Left renal cortex interstitium (tissue), 4 donors: ENCODE results near the gene NLN. TPM values are rescaled to one million over a fixed set of nuclear protein-coding genes. Genes with fewer than 3 reads are reported as not detected.
"Not testable (repeated sequence)": the region's sequence is repeated elsewhere in the genome, so short reads cannot be mapped to it uniquely, and the experiment has no call there.

Experiments
- DNase-seq, 4 donors: peaks; one replicate each; pipeline ENCODE4 v3.0.0-alpha.2; 2013; ENCODE audit warnings: low read depth in 4 of 4, low spot score in 2 of 4, missing footprints in 1 of 4
- polyA plus RNA-seq, 4 donors: library from polyadenylated mRNA; unstranded; fragments of 120-200 nt; gene quantifications; one replicate each; pipeline ENCODE4 v1.2.1, GENCODE V29; 2013; ENCODE audit not compliant: insufficient read length in 4 of 4

The NLN gene
- polyA plus RNA-seq, 4 donors: 32.1 to 36.5 (median 36.1) TPM

DNA sequence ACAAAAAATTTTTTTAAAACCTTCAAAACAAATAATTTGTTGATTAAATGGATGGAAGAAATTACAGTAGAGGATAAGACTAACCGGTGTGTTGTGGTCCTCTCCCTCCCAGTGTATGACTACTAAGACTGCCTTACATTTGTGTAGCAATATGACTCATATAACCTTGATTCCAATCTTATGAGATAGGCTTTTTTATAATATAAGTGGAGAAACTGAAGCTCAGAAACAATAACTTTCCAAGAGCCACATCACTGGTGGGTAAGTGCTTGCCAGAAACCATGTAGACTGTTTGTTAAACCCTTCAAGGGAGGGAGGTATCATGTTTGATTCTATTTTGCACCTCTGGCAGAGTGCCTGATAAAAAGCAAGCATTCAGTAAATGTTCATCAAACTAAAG, 47.5 kb downstream of the NLN start:
- DNase-seq: no peak

DNA sequence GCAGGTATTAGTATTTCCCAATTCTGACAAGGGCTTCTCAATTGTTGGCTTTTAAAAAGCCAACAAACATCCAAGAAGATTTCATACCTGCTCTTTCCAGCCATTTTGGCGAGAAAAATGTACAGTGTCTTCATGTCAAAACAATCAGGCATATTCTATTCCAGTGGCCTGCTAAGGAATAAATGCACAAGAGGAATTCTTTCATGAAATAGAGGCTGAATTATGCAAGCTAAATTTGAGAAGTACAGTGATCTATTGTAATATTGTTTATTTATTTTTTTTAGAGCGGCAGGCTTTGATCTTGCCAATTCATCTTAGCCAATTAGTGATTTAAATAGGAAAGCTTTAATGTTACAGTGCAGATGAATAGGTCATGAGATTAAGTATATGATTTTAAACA, 49.3 kb downstream of the NLN start:
- no peak for DNase-seq

DNA sequence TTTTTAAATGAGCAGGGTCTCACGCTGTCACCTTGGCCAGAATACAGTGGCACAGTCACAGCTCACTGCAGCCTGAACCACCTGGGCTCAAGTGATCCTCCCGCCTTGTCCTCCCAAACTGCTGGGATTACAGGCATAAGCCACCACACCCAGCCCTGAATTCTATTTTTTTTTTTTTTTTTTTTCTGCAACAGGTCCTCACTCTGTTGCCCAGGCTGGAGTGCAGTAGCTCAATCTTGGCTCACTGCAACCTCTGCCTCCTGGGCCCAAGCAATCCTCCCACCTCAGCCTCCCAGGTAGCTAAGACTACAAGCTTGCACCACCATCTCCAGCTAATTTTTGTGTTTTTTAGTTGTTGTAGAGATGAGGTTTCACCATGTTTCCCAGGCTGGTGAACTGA, 51.0 kb downstream of the NLN start:
- DNase-seq: not testable (repeated sequence)

DNA sequence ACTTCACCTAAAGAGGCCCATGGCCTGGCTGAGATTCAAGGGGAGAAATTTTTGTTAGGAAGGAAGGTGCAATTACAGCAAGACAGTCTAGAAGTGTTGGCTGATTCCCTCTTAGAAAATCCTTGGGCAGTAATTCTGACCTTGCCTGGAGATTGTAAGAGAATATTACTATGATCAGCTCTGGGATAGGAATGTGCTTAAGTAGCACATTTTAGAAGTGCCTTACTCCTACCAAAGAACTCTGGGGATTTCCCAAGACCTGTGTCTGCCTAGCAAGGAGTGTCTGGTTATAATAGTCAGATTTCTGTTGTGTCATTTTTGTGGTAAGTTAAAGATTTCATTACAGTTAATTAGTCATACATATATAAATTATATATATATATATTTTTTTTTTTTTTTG, 52.3 kb downstream of the NLN start:
- no peak for DNase-seq

DNA sequence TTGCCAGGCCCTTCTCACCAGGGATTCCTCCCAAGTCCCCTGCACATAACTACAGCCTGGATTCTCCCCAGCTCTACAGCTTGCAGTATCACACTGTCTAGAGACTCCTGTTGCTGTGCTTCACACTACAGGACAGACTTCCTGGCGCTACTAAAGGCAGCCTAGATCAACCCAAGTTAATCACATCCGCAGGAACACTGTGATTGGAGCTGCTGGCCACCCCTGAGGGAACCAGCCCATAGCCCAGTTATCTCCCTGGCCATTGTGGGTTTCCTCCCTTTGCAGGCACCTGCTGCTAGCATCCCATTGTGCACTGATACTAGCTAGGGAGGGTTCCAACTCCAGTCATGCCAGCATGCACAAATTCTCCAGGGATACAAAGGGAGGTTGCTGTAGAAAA, 53.5 kb downstream of the NLN start:
- no peak for DNase-seq

DNA sequence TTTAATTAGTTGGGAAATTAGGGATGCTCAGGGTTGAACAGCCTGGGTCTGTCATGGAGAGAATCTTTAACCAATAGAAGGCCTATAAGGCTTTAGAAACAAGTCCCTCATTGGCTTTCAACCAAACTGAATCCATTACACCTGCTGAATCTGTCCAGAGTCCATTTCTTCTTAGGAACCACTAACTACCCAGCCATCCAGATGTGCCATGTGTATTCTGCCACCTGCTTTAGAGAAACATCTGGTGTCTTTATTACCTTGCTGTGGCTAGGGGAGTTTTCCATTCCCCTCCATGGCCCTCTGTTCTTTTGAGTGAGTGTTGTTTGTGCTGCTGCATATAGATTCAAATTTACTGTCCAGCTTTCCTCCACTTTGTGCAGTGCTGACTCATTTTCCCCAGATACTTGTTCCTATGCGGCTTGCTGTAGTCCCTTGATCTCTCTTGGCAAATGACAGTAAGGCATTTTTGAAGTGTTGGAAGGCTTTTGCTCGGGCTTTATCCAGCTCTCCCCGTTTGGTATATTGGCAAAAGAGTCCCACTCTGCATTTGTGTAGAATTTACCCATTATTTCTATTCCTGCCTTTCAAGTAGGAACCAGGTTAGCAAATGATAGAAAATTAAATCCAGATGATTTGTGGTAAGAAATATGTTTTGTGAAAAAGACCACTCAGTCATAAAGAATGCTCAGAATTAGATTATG, 54.6 kb downstream of the NLN start:
- no peak for DNase-seq

DNA sequence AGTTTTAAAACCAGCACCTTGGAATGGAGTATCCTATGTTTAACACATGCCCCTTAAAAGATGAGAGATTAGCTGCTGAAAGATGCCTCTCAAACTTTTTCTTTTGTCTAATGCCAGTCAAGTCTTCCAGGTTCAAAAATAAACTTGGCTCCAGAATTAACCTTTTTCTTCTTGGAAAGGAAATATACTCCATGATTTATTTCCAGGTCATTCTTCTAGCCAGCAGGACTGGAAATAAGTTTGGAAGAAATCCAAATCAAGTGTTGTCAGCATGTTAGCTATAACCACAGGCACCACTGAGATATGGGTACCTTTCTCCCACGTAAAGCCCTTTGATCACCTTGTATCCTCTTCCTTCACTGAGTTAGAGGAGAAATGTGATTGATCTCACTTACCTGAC, 56.1 kb downstream of the NLN start:
- no peak for DNase-seq

DNA sequence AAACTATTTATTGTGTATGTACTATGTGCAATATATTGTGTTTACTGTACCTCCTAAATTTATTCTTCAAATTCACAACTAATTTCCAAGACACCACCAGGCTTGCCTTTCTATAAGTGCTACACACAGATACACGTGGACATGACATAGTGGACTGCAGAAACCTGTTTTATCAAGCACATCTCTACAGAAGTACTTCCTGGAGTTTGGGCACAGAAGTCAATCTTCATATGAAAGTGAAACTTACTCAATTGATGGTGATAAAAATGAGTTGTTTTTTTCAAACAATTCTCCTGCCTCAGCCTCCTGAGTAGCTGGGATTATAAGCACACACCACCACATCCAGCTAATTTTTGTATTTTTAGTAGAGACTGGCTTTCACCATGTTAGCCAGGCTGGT, 57.6 kb downstream of the NLN start:
- no peak for DNase-seq

DNA sequence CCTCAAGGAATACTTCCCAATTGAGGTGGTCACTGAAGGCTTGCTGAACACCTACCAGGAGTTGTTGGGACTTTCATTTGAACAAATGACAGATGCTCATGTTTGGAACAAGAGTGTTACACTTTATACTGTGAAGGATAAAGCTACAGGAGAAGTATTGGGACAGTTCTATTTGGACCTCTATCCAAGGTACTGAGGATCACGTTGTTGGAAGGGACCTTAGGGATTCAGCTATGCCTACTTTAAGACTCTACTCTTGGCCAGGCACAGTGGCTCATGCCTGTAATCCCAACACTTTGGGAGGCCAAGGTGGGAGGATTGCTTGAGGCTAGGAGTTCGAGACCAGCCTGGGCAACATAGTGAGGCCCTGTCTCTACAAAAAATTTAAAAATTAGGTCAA, 66.3 kb downstream of the NLN start:
- DNase-seq: not testable (repeated sequence)

DNA sequence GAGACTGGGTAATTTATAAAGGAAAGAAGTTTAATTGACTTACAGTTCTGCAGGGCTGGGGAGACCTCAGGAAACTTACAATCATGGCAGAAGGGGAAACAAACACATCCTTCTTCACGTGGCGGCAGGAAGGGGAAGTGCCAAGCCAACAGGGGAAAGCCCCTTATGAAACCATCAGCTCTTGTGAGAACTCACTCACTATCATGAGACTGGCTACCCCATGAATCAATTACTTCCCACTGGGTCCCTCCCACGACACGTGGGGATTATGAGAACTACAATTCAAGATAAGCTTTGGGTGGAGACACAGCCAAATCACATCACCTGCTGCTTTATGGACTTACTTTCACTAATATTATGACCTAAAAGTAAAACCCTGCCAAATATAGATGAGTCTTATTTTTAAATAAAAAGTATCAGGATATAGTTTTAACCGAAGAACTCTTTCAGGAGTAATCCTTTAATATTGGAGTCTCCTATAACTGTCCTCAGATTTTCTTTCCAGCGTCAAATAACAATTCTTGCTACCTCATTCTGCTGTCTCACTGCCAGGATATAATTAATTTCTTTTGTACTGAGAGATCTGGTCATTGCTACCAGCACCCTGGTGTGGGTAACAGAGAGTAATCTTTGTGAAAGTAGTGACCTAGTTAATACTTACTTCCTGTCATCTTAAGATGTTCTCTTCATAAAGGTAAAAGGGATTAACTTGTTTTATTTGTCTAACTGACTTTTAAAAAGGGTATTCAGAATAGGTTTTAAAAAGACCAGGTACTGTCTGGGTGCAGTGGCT, 68.6 kb downstream of the NLN start:
- no peak for DNase-seq

DNA sequence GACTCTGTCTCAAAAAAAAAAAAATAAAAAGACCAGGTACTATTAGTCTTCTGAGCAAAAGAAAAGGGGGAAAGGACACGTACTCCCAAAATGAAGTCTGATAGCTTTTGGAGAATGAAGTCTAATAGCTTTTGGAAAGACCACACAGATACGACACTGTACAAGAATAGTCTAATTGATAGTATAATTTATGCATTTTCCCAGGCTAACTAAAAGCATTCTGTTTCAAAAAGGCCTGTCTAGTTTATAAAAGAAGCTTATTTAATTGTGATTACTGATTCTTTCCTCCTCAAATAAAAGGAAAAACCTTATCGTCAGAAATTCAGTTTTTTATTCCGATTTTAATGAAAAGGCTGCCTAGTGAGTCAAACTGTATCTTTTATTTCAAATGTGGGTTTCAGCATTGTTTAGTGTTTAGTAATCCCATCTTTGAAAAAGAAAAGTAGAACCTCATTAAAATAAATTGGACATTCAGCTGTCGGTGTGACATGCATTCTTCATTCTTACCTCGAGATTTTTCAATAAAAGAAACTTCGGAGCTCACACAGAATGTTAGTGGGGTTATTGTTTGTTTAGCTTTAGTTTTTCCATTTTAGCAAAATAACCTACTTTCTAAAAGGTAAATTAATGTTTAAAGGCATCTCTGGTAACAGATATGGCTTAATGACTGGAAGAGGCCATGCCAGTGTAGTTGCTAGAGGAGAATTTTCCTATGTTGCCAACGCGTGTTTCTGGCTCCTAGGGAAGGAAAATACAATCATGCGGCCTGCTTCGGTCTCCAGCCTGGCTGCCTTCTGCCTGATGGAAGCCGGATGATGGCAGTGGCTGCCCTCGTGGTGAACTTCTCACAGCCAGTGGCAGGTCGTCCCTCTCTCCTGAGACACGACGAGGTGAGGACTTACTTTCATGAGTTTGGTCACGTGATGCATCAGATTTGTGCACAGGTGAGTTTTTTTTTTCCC, 70.0 kb downstream of the NLN start:
- DNase-seq: no peak

DNA sequence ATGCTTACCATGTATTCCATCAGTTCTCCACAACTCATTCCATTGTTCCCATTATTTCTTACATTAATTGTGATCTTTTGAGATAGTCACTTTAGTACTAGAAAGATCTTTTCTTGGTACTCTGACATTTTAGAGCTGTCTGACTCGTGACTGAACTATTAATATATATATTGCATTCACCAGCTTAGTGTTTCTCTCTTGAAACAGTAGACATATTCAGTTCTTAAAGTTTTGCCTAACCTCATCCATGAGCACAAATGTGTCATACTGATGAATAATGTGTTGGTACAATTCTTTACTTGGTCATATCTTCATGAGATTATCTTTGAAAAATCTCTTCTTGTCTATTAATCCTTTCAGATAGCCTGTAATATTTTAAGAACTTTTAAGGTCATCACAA, 74.3 kb downstream of the NLN start:
- no peak for DNase-seq

DNA sequence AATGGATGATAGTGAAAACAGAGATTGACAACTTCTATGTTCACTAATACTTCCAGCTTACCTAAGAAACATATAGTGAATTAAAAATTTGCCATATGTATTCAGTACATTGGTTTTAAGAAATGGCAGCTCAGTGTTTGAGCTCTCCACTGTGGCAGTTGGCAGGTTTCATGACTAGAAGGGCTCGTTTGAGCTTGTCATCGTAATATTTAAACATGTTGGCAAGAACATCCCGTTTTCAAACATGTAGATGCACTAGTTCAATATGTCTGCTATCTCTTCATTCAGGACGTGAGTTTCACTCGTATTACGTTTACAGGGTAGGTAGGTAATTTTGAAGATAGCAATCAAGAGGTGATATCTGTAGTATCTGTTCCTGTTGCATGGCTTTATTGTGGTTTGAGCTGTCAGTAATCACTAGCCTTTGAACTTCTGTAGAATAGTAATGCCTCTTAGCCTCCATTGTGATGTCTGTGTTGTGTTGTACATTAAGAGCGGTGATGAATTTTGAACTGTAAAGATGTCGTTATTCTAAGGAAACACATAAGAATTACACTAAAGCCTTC, 74.8 kb downstream of the NLN start:
- DNase-seq: no peak

DNA sequence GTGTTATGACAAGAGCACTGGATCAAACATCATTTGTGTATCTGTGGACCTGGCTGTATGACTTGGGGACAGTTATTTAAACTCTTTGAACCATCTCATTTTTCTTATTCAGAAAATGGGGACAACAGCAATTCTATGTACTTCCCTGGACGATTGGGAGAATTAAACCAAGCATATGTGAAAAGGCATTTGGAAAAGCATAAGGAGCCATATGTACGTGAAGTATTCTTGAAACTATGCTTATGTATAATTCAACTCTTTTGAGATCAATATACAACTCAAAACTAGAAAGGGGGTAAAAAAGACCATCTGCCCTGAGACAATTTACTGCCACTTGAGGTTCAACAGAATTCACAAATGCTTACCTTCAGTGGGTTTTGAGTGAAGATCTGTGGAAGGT, 75.5 kb downstream of the NLN start:
- DNase-seq: no peak

DNA sequence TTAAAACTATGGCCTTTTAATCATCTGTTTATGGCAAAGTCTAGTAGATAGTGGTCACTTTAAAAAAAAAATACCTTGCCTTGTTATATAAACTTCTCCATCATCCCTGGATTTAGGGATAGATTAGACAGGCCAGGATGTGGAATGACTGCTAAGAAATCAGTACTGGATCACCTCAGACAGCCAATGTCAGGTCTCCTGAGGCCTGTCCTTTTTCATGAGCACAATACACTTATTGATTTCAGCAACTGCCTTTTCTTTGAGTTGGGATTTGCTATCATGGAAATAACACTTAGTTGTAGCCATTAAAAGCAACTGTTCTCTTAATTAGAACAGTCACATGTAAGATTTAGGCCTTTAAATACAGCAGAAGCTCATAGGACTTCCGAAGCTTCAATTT, 77.9 kb downstream of the NLN start:
- DNase-seq: no peak

DNA sequence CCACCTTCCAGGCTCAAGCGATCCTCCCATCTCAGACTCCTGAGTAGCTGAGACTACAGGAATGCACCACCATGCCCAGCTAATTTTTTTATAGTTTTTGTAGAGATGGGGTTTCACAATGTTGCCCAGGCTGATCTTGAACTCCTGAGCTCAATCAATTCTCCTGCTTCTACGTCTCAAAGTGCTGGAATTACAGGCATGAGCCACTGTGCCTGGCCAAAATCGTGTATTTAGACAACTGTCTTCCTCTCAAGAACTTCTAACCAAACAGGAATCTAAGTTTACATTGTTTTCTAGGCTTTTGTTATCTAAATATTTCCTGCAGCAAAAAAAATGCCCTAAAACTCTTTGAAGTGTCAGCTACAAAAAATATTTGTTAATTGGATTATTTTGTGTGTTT, 78.8 kb downstream of the NLN start:
- no peak for DNase-seq

DNA sequence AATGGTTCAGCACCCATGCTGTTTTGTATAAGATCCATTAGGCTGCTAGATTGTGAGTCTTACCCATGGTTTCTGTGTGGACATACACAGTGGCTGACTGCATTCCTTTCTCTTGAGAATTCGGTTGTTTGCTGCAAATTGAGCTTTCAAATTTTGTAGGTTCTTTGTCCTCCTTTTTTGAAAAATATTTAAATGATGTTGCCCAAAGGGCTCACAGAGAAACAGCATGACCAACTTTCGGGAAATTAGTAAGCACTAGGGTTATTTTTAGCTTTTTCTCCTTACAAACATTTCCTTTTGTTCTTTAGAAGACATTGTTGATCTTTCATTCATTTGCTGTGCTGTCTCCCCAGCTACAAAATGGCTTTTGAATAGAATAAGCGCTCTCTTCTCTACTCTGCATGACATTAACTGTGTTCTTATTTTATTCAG, 79.4 kb downstream of the NLN start:
- DNase-seq: no peak

DNA sequence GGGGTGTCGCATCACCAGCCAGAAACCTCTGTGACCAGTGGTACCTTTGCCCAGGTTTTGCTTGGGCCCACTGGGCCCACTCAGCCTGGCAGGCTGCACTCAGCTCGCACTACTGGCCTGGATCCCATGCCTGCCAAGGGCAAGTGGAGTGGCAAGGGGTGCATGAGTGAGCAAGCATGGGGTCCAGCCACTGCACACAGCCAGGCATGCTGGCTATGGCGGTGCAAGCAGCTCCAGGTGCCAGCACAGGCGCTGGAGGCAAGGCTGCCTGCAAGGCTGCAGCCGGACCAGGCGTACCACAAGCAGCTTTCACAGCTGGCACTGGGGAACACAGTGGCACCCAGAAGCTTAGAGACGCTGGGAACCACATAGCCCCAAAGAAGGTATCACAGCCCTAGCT, 80.1 kb downstream of the NLN start:
- DNase-seq: no peak

DNA sequence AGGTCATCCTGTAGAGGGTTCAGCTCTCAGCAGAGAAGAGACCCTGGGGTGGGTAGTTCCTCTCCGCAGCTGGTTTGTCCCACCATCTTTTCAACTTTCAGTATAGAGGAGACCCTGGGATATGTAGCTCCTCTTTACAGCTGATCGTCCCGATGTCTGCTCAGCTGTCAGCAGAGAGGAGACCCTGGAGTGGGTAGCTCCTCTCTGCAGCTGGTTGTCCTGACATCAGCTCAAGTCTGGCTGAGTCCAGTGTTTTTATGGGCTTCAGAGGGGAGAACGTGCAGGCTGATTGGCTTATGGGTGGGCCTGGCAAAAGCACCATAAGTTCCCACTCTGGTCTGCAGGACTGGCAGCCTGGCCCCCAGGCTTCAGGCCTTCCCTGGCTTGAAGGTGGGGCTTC, 80.8 kb downstream of the NLN start:
- no peak for DNase-seq

DNA sequence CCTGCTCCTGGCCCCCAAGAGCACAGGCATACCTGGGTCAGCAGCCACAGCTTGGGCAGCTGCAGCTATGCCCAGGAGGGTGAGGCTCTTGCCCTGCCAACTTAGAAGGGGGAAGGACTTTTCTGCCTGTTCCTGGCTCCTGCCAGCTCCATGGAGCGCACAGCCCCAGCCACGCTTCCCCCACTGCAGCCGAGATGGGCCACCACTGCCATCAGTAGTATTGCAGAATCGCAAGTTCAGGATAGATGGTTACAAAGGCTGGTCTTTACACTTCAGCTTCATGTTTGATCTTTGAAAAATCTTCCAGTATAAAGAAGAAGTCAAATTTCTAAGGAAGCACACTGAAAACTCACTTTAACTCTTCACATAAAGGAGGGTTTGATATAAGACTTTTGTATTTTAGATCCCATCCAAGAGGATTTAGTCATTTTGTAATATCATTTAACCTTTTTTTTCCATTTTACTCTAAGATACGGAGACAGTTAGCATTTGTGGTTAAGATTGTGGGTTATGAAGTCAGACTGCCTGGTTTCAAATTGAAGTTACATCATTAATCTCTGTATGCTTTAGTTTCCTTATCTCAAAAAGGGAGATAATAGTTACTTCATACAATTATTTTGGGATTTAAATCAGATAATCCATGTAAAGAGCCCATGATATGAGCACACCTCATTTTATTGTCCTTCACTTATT, 81.8 kb downstream of the NLN start:
- DNase-seq: no peak
